ENCODE data around the gene SH2D7. TPM values are rescaled to one million over a fixed set of nuclear protein-coding genes. Genes with fewer than 3 reads are reported as not detected.

The SH2D7 gene
- total RNA-seq, 4 donors from 2014 or later, result not detected

DNA sequence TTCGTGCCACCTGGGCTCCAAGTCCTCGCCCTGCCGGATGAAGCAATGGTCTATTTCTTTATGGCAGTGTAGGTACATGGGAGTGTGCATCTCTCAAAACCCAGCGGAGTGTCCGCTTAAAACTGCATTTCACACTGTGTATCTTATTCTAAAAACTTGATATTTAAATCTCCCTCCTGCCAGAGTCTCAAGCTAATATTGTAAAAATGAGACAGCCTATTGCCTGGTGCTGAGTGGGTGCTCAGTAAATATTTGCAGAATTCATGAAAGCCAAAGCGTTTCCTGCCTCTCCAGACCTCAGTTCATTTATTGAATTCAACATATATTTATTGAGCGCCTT is 14.5 kb upstream of the SH2D7 start:
- peak; percentile 9 for ATAC-seq (ENCODE audit: low FRiP score)
- DNase-seq (ENCODE audit: low spot score), result no peak
- TF ChIP-seq CTCF (IDR thresholded peaks at IDR 0.05), result no peak

DNA sequence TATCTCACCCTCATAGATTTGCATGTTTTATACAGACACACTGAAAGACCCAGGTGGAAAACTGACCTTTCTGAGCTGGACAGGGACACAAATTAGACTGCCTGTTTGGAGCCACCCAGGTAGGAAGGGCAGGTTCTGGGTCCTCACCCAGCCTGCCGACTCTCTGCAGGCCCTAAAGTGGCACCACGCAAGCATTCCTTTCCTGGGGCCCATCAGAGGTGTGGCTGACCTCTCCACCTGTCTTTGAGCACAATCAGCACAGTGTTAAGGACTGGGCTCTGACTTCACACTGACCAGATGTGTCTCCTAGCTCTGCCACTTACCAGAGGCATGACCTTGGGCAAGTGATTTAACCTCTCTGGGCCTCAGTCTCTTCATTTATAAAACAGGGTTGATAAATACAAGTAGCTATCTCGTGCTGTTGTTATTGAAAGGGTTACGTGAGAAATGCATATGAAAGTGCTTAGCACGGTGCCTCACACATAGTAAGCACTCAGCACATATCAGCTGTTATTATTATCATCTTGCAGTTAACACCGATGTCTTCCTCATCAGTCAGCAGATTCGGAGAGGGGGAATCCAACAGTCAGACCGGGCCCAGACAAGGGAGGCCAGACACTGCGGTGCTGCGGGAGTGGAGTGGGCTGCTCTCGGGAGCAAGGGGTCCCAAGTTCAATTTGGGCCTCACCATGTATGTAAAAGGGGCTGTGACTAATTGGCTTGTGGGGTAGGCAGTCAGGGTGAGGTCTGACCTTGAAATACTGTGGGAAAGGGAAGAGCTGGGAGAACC is 12.9 kb upstream of the SH2D7 start:
- no peak for DNase-seq (ENCODE audit: low spot score)
- no peak for ATAC-seq (ENCODE audit: low FRiP score)

GRCh38 chr15:78080088-78080460 is 12.3 kb upstream of the SH2D7 start:
- no peak for ATAC-seq (ENCODE audit: low FRiP score)
- DNase-seq (ENCODE audit: low spot score), result no peak
- TF ChIP-seq CTCF (IDR thresholded peaks at IDR 0.05), result no peak

More for the DNA sequence above, 12.9 kb upstream of the SH2D7 start:
- no peak for TF ChIP-seq CTCF (IDR thresholded peaks at IDR 0.05)

DNA sequence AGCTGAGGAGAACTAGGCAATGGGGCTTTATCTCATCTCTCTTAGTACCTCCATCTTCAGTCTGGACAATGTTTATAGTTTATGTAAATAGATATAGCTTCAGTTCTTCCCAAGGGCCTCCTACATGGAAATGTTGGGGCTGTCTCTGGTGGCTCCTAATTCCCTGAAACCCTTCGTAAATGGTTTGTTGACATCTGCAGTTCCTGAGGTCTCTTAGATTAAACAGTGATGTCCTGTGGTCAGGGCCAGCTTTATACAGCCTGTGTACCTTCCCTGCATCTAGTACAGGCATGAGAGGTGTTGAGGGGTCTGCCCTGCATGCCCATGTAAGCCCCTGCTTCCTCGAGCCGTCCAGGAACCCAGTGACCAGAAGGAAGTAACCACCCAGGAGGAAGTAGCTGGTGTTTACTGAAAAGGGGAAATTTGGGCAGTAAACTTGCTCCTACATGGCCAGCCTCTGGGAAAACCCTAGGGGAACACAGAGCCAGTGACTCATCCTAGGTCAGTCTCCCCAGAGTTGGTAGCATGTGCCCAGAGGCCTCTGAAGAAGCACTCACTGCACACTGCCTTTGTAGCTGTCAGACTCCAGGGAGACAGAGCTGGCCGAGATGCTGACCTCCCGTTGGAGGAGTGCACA is 10.1 kb upstream of the SH2D7 start:
- DNase-seq (ENCODE audit: low spot score) (no peak), ATAC-seq (ENCODE audit: low FRiP score) (peak; percentile 11)
- no peak for TF ChIP-seq CTCF (IDR thresholded peaks at IDR 0.05)

DNA sequence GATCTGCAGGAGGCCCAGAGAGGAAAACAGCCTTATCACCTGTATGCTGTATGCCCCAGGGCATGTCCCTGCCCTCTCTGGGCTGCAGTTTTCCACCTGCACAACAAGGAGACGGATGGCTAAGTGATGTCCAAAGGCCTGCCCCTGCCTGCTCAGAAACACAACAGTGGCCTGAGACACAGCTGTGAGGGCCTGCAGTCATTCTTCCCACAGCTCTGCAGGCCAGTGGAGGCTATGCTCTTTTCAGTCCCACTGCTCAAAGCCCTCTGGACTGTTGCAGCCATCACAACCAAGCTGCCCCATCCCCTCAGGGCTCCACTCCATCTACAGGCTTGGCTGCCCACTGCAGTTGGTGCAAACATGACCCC is 9.6 kb upstream of the SH2D7 start:
- ATAC-seq (ENCODE audit: low FRiP score), result no peak
- DNase-seq (ENCODE audit: low spot score), result no peak
- TF ChIP-seq CTCF (IDR thresholded peaks at IDR 0.05), result no peak

DNA sequence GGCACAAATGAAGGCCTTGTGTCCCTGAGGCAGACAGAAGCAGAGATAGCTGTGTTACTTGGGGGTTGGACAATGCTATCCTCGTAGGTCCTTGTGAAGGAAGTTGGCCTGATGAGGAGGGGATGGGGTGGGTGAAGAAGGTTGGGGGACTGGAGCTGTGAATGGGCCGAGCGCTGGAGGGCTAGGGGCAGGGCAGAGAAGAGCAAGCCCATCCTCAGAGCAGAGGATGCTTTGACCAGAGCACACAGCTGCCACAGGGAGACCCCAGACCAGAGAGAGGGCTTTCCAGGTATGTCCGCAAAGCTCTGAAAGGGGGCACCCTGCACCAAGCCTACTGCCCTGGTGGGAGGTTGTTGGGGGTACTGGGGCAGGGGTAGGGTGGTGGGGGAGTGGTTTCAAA is 9.2 kb upstream of the SH2D7 start:
- TF ChIP-seq CTCF (IDR thresholded peaks at IDR 0.05), result no peak
- ATAC-seq (ENCODE audit: low FRiP score), result no peak
- no peak for DNase-seq (ENCODE audit: low spot score)
